Glomerular visceral epithelial cell (primary cell): Measurements from ENCODE around the gene DTNA.

Source experiments
- DNase-seq: peaks from one replicate; pipeline ENCODE4 v3.0.0-alpha.2; 2016; ENCODE audit errors: extremely low spot score

Gene DTNA

GRCh38 chr18:34933909-34934661 lies 224.0 kb downstream of the DTNA start:
- no peak for DNase-seq

GRCh38 chr18:34936772-34937171 lies 226.7 kb downstream of the DTNA start:
- DNase-seq: no peak

- no peak for DNase-seq
Observed at GRCh38 chr18:34938090-34938489, 228.0 kb downstream of the DTNA start.
